ENCODE measurements around the gene MBD3L4.
A peak's percentile ranks its signal among the peaks of the same experiment; 100 is the strongest.
"Not testable (repeated sequence)": the region's sequence is repeated elsewhere in the genome, so short reads cannot be mapped to it uniquely, and the experiment has no call there.

The MBD3L4 gene

GRCh38 chr19:7040079-7040478 lies at the start of gene MBD3L4:
Gene MBD3L4 (minus strand): TSS chr19:7040179. CDS start chr19:7040144, 35 bp downstream.
- not testable (repeated sequence) for DNase-seq

- DNase-seq: no peak
Measured at GRCh38 chr19:7088999-7089398, 49.0 kb upstream of the MBD3L4 start.

- DNase-seq: no peak
Measured at GRCh38 chr19:7083076-7083956, 43.3 kb upstream of the MBD3L4 start.

- DNase-seq: no peak
Measured at GRCh38 chr19:7078008-7078407, 38.0 kb upstream of the MBD3L4 start.

GRCh38 chr19:7076151-7076550 lies 36.2 kb upstream of the MBD3L4 start:
- no peak for DNase-seq

- no peak for DNase-seq
Measured at GRCh38 chr19:7074705-7075282, 34.8 kb upstream of the MBD3L4 start.

- no peak for DNase-seq
Measured at GRCh38 chr19:7072541-7072940, 32.6 kb upstream of the MBD3L4 start.

- no peak for DNase-seq
Measured at GRCh38 chr19:7069904-7070226, 29.9 kb upstream of the MBD3L4 start.

- peak; percentile 92 for DNase-seq
Measured at GRCh38 chr19:7069042-7069903, 29.3 kb upstream of the MBD3L4 start, which contains the start of gene ZNF557. Gene ZNF557 (plus strand): TSS chr19:7069703. CDS start chr19:7075075, 5,372 bp downstream.

GRCh38 chr19:7068599-7068998 lies 28.6 kb upstream of the MBD3L4 start:
- no peak for DNase-seq

- DNase-seq: no peak
Measured at GRCh38 chr19:7067716-7068115, 27.7 kb upstream of the MBD3L4 start.

- peak; percentile 0 for DNase-seq
Measured at GRCh38 chr19:7067122-7067521, 27.1 kb upstream of the MBD3L4 start.

GRCh38 chr19:7063764-7064418 lies 23.9 kb upstream of the MBD3L4 start:
- no peak for DNase-seq

- DNase-seq: no peak
Measured at GRCh38 chr19:7063339-7063738, 23.4 kb upstream of the MBD3L4 start.

- DNase-seq: not testable (repeated sequence)
Measured at GRCh38 chr19:7059977-7060376, 20.0 kb upstream of the MBD3L4 start.

GRCh38 chr19:7058576-7058975 lies 18.6 kb upstream of the MBD3L4 start, which contains the start of gene MBD3L3:
Gene MBD3L3 (minus strand): TSS chr19:7058676. CDS start chr19:7058605, 71 bp downstream.
- not testable (repeated sequence) for DNase-seq

- not testable (repeated sequence) for DNase-seq
Measured at GRCh38 chr19:7056371-7056770, 16.4 kb upstream of the MBD3L4 start.

GRCh38 chr19:7055679-7056078 lies 15.7 kb upstream of the MBD3L4 start:
- not testable (repeated sequence) for DNase-seq

GRCh38 chr19:7054635-7055368 lies 14.8 kb upstream of the MBD3L4 start:
- not testable (repeated sequence) for DNase-seq

GRCh38 chr19:7052896-7053295 lies 12.9 kb upstream of the MBD3L4 start:
- DNase-seq: not testable (repeated sequence)

- not testable (repeated sequence) for DNase-seq
Measured at GRCh38 chr19:7051421-7051820, 11.4 kb upstream of the MBD3L4 start.

GRCh38 chr19:7049021-7049420 lies 9.0 kb upstream of the MBD3L4 start, which contains the start of gene MBD3L2:
Gene MBD3L2 (plus strand): TSS chr19:7049321. CDS start chr19:7049374, 53 bp downstream.
- not testable (repeated sequence) for DNase-seq

All from NCI-H526 treated with DMSO at 0.1 percent for 48 hours (cell line).